Left renal pelvis (tissue), 4 donors: ENCODE results near the gene MRPL34. TPM values are rescaled to one million over a fixed set of nuclear protein-coding genes. Genes with fewer than 3 reads are reported as not detected.

ENCODE experiments used
- DNase-seq, 4 donors: peaks; one replicate each; pipeline ENCODE4 v3.0.0-alpha.2; 2013; ENCODE audit warnings: low read depth in 4 of 4, low spot score in 3 of 4
- polyA plus RNA-seq, 4 donors: library from polyadenylated mRNA; unstranded; fragments of 120-200 nt; gene quantifications; one replicate each; pipeline ENCODE4 v1.2.1, GENCODE V29; 2013; ENCODE audit not compliant: insufficient read length in 4 of 4

Gene MRPL34
- polyA plus RNA-seq, 4 donors = 33.6 to 61.0 (median 48.6) TPM

DNA sequence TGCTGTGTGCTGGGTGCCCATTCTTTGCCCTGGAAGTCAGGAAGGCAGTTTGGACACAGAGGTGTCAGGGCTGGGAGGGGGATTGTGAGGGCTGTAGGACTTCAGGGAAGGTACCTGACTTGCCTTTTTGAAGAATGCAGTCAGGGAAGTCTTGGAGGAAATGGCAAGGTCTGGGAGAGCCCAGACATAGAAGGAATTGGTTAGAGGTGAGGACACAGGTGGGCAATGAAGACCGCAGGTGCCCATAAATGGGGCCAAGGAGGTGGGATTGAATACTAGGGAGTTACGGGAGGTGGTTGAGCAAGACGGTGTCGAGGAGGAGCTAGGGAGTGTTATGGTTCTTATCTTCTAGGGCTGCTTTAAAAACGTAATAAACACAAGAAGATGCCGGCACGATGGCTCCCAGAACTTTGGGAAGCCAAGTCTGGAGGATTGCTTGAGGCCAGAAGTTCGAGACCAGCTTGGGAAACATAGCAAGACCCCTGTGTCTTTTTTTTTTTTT is 2.3 kb downstream of the MRPL34 start:
- no peak for DNase-seq

GRCh38 chr19:17309198-17309964 is 3.7 kb downstream of the MRPL34 start, which contains the start of gene DDA1:
TSS of gene DDA1 (plus strand) at chr19:17309563. CDS start at chr19:17309655, 92 bp downstream.
- DNase-seq = peak; percentile 95 to 100 (median 98)

- DNase-seq = no peak
These were observed 4.3 kb downstream of the MRPL34 start for GRCh38 chr19:17309965-17310461.

GRCh38 chr19:17311455-17312188 is 6.0 kb downstream of the MRPL34 start:
- no peak for DNase-seq

DNA sequence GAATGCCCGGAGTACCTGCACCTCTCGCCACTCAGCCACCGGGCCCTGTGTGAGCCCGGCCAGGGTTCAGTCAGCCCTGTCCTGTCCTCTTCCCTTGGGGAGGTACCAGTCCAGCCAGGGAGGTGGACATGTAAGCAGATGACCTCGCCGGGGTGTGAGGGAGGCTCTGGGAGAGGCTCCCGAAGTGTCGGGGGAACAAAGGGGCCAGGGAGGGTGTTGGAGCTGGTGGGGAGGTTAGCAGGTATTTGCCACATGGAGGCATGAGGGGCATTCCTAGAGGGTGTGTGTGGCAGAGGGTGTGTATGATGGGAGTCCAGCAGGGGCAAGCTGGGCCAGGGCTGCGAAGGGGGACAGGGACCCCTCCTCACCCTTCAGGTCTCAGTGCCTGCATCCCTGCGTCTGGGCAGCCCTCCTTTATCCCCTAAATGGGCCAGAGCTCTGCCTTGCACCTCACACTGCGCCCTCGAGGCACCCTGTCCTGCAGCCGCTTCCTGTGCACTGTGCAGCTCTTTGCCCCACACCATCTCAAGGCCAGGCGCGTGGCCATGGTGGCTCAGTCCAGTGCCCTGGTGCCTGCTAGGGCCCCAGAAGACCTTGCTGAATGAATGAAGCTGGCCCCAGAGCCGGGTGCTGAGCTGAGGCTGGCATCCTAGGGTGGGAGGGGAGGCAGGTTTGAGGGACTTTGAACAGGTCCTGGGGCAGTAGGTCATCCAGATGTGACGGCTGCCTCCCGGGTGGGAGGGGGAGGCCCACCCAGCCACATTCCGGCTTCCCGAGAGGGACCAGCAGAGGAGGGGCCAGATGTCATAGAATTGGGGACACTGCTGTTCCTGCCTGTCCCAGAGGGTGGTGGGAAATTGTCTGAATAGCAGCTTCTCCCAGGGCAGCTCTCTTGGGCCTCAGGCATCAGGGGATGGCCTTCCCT is 6.8 kb downstream of the MRPL34 start:
- no peak for DNase-seq

DNA sequence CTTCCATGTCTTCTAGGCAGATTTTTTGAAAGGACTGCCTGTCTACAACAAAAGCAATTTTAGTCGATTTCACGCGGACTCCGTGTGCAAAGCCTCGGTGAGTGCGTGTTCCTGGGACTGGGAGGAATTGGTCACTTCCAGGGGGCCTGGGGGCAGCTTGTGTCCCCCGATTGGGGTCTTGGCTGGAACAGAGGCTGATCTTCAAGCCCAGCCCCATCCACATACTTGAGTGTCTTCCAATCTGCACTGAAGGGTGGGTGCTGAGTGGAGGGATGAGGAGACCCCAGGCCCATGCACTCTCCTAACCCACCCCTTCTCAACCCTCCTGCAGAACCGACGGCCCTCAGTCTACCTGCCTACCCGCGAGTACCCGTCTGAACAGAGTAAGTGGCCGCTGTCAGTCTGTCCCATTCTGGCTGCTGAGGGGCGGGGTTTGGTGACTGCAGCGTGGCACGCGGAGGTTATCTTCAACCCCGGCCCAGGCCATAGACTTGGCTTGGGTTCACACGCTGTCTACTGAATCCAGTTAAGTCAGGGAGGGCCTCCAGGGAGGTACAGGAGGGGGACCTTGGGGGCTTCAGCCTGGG is 8.4 kb downstream of the MRPL34 start:
- no peak for DNase-seq

GRCh38 chr19:17318966-17319365 is 13.3 kb downstream of the MRPL34 start:
- DNase-seq = no peak

GRCh38 chr19:17319473-17320238 is 14.0 kb downstream of the MRPL34 start:
- DNase-seq = no peak

DNA sequence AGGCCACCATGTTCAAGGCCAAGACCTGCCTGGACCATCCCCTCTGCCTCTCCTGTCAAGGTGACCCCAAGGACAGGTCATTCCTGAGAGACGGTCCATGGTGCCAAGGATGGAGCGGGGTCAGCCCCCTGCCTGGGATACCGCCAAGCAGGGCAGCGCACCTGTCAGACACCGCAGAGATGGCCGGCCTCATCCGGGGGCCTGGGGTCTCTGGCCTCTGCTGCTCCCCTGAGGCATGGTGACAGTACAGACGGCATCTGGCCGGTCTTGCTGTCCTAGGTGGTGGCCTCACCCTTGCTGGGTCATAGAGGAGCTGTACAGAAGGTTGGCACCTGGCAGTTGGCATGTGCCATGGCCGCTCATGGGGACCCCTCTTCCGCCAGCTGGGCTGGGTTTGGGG is 14.8 kb downstream of the MRPL34 start:
- no peak for DNase-seq

DNA sequence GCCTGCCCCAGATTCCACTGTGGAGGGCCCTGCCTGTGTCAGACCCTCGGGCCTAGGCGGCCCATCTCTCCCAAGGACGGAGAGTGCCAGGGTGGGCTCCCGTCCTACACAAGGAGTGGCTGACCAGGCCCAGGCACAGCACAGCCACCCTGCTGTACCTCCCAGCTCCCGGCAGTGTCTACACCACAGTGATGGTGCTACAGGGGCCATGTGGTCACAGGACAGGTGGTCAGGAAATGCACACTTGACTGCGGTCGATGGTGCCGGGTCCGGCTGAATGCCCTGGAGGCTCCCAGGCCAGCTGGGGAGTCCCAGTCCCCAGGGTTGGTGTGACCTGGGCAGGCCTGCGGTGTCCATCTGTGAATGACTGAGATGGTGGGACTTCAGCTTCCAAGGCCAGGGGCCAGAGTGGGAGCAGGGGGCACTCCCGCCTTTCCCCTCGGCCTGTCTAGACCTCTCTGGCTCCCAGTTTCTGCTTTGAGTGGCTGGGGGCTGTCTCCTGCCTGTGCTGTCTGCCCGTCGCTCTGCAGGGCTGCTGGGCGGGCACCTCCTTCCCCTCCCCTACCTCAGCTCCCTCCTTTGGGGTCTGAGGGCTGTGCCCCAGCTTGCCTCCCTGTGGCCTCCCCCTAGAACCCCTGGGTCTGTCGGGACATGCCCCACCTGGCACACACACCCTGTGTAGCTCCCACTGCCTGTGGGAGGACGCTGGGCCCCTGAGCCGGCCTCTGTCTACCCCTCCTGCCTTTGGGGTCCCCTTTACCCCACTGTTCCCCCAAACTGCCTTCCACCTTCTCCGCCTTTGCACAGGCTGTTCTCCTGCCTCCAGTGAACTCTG is 16.2 kb downstream of the MRPL34 start:
- DNase-seq = no peak

DNA sequence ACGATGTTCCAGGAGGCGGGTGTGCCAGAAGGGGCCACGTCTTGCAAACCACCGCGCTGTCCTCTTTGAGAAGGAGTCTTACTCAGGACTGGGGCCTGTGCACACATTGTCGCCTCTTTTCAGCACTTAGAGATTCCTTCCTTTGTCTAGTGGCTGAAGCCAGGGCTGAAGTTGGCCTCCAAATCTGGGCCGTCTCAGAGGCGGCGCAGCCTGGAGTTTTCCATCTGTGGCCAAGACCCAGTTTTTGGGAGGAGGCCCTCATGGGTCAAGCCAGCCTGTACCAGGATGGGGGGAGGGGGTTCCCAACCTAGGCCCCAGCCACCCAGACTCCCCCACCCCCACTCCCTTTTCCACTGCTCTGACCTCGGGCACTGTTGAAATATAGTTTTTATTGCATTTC is 17.2 kb downstream of the MRPL34 start:
- no peak for DNase-seq

- no peak for DNase-seq
These were observed 17.8 kb downstream of the MRPL34 start for GRCh38 chr19:17323300-17323963.

DNA sequence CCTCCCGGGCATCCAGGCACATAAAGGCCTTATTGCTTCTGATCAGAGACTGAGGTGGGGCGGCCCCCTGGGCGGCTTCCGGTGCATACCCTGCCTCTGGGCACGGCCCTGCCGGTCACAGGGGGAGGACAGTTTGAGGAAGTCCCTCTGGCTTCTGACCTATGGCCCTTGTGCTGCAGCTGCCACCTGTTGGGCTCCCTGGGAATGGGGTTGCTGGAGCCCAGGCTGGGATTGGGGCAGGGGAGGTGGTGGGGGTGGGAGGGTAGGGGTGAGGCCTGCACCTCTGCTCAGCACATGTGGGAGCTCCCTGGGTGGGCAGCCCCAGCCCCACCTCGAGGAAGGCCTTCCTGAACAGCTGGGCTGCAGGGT is 18.3 kb downstream of the MRPL34 start:
- DNase-seq = no peak

DNA sequence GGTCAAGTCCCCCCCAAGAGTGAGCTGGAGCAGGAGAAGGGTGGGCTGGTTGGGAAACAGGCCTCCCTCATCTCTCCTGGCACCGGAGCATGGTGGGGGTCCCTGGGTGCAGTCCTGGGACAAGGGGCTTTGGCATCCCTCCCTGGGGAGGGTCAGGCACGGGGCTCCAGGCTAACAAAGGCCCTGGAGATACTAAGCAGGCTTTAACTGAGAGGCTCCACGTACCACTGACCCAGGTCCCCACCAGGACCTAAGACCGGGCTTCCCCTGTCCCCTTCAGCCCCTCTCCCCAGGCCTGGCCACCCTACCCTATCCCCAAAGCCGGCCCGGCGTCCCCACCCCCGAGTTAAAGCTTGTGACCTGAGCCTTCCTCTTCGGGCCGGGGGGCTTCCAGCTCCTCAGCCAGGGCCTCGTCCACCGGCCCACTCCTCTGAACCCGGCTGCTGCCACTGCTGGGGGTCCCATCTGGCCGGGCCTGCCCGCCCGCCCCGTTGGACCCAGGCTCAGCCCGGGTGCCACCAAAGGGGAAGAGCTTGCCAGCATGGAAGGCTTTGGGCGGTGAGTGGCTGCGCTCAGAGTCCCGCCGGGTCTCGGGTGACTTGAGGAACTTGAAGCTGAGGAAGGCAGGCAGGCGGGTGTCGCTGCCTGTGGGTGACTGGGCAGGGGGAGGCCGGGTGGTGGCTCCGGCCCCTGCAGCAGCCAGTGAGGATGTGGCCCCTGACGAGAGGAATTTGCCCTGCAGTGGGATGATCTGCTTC is 18.9 kb downstream of the MRPL34 start:
- DNase-seq = no peak

DNA sequence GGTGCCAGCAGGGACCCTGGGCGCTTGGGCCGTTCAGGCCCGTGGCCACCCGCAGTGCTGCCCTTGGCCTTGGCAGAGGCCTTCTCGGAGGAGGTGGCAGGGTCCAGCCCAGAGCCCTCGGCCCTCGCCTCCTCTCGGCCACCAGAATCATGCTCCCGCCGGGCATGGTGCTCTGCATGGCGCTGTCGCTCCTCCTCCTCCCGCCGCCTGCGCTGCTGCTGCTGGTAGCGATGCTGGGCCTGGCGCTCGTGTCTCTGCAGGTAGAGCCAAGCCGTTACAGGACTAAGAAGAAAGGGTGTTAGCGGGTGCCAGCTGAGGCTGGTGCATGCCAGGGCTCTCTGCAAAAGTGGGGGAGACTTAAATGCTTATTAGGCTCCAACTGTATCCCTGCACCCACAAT is 19.5 kb downstream of the MRPL34 start:
- DNase-seq = no peak

- no peak for DNase-seq
These were observed 20.4 kb downstream of the MRPL34 start for GRCh38 chr19:17325881-17326594.

GRCh38 chr19:17326595-17326966 is 20.9 kb downstream of the MRPL34 start:
- no peak for DNase-seq
